T-helper 1 cell treated with Interleukin-12 subunit alpha and Interleukin-12 subunit beta and Interleukin-4 antibody, amounts not matched to agents 30 μg/mL and 1 μg/mL, for 36 hours (primary cell): ENCODE data around the gene MROH2A.

Experiments used
- H3K27ac Mint-ChIP-seq: one replicate; pipeline ENCODE4 v1.8.0; 2021; ENCODE audit warnings: mild to moderate bottlenecking, mixed read lengths
- H3K27me3 Mint-ChIP-seq: one replicate; pipeline ENCODE4 v1.8.0; 2021; ENCODE audit warnings: low read depth, mixed read lengths
- H3K36me3 Mint-ChIP-seq: one replicate; pipeline ENCODE4 v1.8.0; 2021; ENCODE audit warnings: low read depth, mixed read lengths
- H3K4me1 Mint-ChIP-seq: one replicate; pipeline ENCODE4 v1.8.0; 2021; ENCODE audit warnings: low read depth, mixed read lengths
- H3K4me3 Mint-ChIP-seq: one replicate; pipeline ENCODE4 v1.8.0; 2021; ENCODE audit warnings: mild to moderate bottlenecking, moderate library complexity, mixed read lengths
- H3K9me3 Mint-ChIP-seq: one replicate; pipeline ENCODE4 v1.8.0; 2021; ENCODE audit warnings: mixed read lengths

MROH2A gene

GRCh38 chr2:233801357-233802131 is 23.4 kb downstream of the MROH2A start:
- Mint-ChIP-seq H3K4me1 (no peaks in the 10 kb centered on the region), H3K9me3 (no peaks in the 10 kb centered on the region), H3K27ac (no peak overlapping the region), H3K27me3 (peaks cover 7% of the 10 kb centered on the region), H3K4me3 (no peak overlapping the region), H3K36me3 (no peaks in the 10 kb centered on the region)

GRCh38 chr2:233802132-233802815 is 24.1 kb downstream of the MROH2A start:
- no peaks in the 10 kb centered on the region for H3K36me3 Mint-ChIP-seq
- no peak overlapping the region for H3K4me3 Mint-ChIP-seq
- H3K4me1 Mint-ChIP-seq = no peaks in the 10 kb centered on the region
- peaks cover 7% of the 10 kb centered on the region for H3K27me3 Mint-ChIP-seq
- no peaks in the 10 kb centered on the region for H3K9me3 Mint-ChIP-seq
- H3K27ac Mint-ChIP-seq = no peak overlapping the region

DNA sequence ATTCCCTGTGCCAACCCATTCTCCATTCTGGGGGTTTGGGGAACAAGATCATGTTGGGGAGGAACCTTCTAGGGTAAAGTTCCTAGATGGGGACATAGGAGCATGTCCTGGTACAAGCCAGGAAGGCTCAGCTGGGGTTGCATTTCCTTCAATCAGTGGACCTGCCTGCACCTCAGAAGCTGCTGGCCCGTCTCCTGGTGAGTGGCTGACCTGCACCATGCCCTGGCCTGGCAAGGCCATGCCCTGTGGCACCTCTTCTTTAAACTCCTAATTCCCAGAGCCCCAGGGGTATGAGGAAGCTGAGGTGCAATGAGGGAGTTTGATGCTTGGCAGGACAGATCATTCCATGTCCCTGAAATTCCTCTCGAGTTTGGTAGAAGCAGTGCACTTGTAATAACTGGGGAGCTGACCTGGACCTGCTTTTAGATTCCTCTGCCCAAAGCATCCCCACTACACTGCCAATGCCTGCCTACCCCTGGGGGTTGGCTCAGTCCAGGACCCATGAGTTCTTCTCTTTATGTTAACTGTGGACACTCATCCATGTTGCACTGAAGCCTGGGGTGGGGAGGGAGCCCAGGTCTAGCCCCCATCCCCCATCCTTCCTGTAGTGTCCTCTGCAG is 25.3 kb downstream of the MROH2A start:
- Mint-ChIP-seq H3K4me1 (no peaks in the 10 kb centered on the region), H3K27me3 (peaks cover 7% of the 10 kb centered on the region), H3K36me3 (no peaks in the 10 kb centered on the region), H3K9me3 (no peaks in the 10 kb centered on the region), H3K4me3 (no peak overlapping the region), H3K27ac (no peak overlapping the region)

- H3K4me3 Mint-ChIP-seq = no peak overlapping the region
- no peak overlapping the region for H3K27ac Mint-ChIP-seq
- H3K4me1 Mint-ChIP-seq = no peaks in the 10 kb centered on the region
- peaks cover 7% of the 10 kb centered on the region for H3K27me3 Mint-ChIP-seq
- no peaks in the 10 kb centered on the region for H3K9me3 Mint-ChIP-seq
- no peaks in the 10 kb centered on the region for H3K36me3 Mint-ChIP-seq
These were observed 25.9 kb downstream of the MROH2A start for GRCh38 chr2:233803994-233804393.

GRCh38 chr2:233807215-233807865 is 29.2 kb downstream of the MROH2A start:
- Mint-ChIP-seq H3K36me3 (no peaks in the 10 kb centered on the region), H3K9me3 (no peaks in the 10 kb centered on the region), H3K4me3 (no peak overlapping the region), H3K27ac (no peak overlapping the region), H3K27me3 (peaks cover 7% of the 10 kb centered on the region), H3K4me1 (no peaks in the 10 kb centered on the region)

DNA sequence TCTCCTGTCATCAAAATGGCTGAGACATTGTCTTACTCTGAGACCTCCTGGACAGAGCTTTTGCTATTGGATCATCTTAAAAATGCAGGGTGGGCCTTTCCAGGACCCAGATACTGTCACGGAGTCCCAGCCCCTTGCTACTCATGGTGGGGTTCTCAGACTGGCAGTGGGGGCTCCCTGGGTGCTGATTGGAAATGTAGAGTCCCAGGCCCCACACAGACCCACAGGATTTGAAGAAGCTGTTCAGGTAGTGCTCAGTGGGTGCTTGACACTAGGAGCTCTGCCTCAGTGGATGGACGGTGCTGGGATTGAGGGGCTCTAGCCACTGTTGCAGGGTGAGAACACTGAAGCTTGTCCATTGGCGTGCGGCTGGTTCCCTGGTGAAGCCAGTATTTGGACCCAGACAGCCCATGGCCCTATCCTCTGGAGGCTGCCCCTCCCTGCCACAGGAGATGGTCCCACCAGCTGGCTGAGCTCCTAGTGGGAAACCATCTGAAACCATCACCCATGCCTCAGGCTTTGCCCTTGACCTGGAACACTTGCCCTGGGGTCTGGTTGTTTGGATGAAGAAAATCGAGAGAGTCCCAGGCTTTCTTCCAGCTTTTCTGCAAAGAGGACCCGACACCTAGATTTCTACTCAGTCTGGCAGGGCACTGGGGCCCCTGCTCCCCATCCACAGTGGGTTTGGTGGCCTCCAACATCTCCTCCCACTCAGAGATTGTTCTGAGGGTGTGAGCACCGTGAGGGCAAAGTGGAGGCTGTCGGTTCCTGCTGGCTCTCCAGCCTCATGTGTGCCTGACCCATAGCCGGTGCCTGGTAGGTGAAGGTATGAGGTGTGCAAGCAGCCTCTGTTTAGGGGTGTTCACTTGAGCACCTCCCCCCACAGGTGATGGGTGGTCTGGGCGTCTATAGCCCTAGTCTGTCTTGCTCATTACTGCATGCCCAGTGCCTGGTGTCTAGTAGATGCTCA is 30.1 kb downstream of the MROH2A start:
- Mint-ChIP-seq H3K27me3 (peaks cover 7% of the 10 kb centered on the region), H3K4me1 (no peaks in the 10 kb centered on the region), H3K27ac (no peak overlapping the region), H3K36me3 (no peaks in the 10 kb centered on the region), H3K9me3 (no peaks in the 10 kb centered on the region), H3K4me3 (no peak overlapping the region)

DNA sequence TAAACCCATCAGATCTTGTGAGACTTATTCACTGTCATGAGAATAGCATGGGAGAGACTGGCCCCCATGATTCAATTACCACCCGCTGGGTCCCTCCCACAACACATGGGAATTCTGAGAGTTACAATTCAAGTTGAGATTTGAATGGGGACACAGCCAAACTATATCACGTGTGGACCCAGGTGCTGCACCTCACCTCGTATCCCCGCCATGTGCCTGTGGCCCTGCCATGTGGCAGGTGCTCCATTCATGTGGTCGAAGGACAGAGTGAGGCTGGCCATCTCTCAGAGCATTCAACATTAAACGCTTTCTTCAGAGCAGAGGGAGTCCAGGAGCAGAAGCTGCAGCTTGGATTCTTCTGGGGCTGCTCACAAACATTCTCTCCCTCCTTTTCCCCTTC is 32.3 kb downstream of the MROH2A start:
- Mint-ChIP-seq H3K9me3 (no peaks in the 10 kb centered on the region), H3K27me3 (peaks cover 6% of the 10 kb centered on the region), H3K4me1 (no peaks in the 10 kb centered on the region), H3K4me3 (no peak overlapping the region), H3K36me3 (no peaks in the 10 kb centered on the region), H3K27ac (no peak overlapping the region)

GRCh38 chr2:233811087-233811486 is 33.0 kb downstream of the MROH2A start:
- H3K4me3 Mint-ChIP-seq = no peak overlapping the region
- H3K27me3 Mint-ChIP-seq = no peaks in the 10 kb centered on the region
- H3K4me1 Mint-ChIP-seq = no peaks in the 10 kb centered on the region
- no peaks in the 10 kb centered on the region for H3K36me3 Mint-ChIP-seq
- no peak overlapping the region for H3K27ac Mint-ChIP-seq
- H3K9me3 Mint-ChIP-seq = no peaks in the 10 kb centered on the region

- H3K27ac Mint-ChIP-seq = no peak overlapping the region
- no peaks in the 10 kb centered on the region for H3K27me3 Mint-ChIP-seq
- H3K4me1 Mint-ChIP-seq = no peaks in the 10 kb centered on the region
- no peaks in the 10 kb centered on the region for H3K9me3 Mint-ChIP-seq
- no peak overlapping the region for H3K4me3 Mint-ChIP-seq
- H3K36me3 Mint-ChIP-seq = no peaks in the 10 kb centered on the region
These were observed 33.6 kb downstream of the MROH2A start for GRCh38 chr2:233811732-233812131.

- no peaks in the 10 kb centered on the region for H3K4me1 Mint-ChIP-seq
- H3K9me3 Mint-ChIP-seq = no peaks in the 10 kb centered on the region
- no peak overlapping the region for H3K27ac Mint-ChIP-seq
- H3K27me3 Mint-ChIP-seq = no peaks in the 10 kb centered on the region
- H3K36me3 Mint-ChIP-seq = no peaks in the 10 kb centered on the region
- H3K4me3 Mint-ChIP-seq = no peak overlapping the region
These were observed 35.3 kb downstream of the MROH2A start for GRCh38 chr2:233813236-233814055.

DNA sequence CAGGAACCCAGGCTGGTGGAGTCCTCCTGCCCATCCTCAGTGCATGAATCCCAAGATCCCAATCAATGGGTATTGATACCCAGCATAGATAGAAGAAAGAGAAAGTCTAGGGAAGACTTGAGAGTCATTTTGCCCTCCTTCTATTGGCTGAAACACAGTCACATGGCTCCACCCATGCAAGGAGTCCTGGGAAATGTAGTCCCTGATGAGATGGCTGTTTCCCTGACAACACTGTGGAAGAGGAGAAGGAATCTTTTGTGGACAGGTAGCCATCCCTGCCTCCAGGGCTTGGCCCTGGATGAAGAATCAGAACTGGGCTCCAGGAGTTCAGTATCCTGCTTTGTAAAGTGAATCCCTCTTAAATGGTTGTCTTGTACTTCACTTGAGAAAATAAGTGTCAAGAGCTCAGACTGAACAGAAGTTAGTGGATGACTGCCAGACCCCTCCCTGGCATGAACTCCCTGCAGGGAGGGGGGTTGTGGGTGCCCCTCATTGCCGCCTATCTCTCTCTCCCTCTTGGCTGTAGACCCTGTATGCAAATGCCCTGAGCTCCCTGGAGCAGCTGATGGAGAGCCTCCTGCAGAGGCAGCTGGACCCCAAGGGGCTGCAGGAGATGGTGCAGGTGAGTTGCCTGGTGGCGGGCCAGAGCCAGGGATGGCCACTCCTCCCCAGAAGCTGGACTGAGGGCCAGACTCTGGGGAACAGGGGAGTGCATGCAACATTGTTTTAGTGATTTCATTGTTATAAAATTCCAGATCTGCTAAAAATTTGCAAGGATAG is 36.1 kb downstream of the MROH2A start:
- H3K9me3 Mint-ChIP-seq = no peaks in the 10 kb centered on the region
- H3K27ac Mint-ChIP-seq = no peak overlapping the region
- no peaks in the 10 kb centered on the region for H3K36me3 Mint-ChIP-seq
- no peaks in the 10 kb centered on the region for H3K4me1 Mint-ChIP-seq
- H3K27me3 Mint-ChIP-seq = no peaks in the 10 kb centered on the region
- no peak overlapping the region for H3K4me3 Mint-ChIP-seq

GRCh38 chr2:233815861-233816260 is 37.7 kb downstream of the MROH2A start:
- H3K4me3 Mint-ChIP-seq = no peak overlapping the region
- H3K4me1 Mint-ChIP-seq = no peaks in the 10 kb centered on the region
- H3K9me3 Mint-ChIP-seq = no peaks in the 10 kb centered on the region
- H3K36me3 Mint-ChIP-seq = no peaks in the 10 kb centered on the region
- no peaks in the 10 kb centered on the region for H3K27me3 Mint-ChIP-seq
- no peak overlapping the region for H3K27ac Mint-ChIP-seq

GRCh38 chr2:233816334-233816733 is 38.2 kb downstream of the MROH2A start:
- Mint-ChIP-seq H3K27ac (no peak overlapping the region), H3K9me3 (no peaks in the 10 kb centered on the region), H3K27me3 (no peaks in the 10 kb centered on the region), H3K36me3 (no peaks in the 10 kb centered on the region), H3K4me1 (no peaks in the 10 kb centered on the region), H3K4me3 (no peak overlapping the region)
